Cardiac muscle cell (in vitro differentiated cells and primary cell): ENCODE results near the gene SLC27A6. TPM values are rescaled to one million over a fixed set of nuclear protein-coding genes. Genes with fewer than 3 reads are reported as not detected.

Experiments
- DNase-seq, 2 donors: peaks; one replicate each; pipeline versions ENCODE4 v3.0.0 to v3.0.0-alpha.2; 2010 to 2017; ENCODE audit warnings: low read depth in 1 of 2, low spot score in 1 of 2
- H3K27ac ChIP-seq: fragments of 200-600 bp; sonication (generic); 2 replicates; pipeline ENCODE4 v1.5.1; 2016
- H3K27me3 ChIP-seq: fragments of 200-600 bp; sonication (generic); 2 replicates; pipeline ENCODE4 v1.6.0; 2016; ENCODE audit warnings: control low read depth
- H3K36me3 ChIP-seq: fragments of 200-600 bp; sonication (generic); 2 replicates; pipeline ENCODE4 v1.5.1; 2016; ENCODE audit warnings: control low read depth
- H3K4me1 ChIP-seq: fragments of 200-600 bp; sonication (generic); 2 replicates; pipeline ENCODE4 v1.8.1; 2017; ENCODE audit warnings: low read depth, mild to moderate bottlenecking, mixed run types
- H3K4me3 ChIP-seq: fragments of 200-600 bp; sonication (generic); 2 replicates; pipeline ENCODE4 v1.5.1; 2016; ENCODE audit warnings: mild to moderate bottlenecking
- H3K9me3 ChIP-seq: fragments of 200-600 bp; sonication (generic); 2 replicates; pipeline ENCODE4 v1.5.1; 2017; ENCODE audit warnings: low read depth, mild to moderate bottlenecking, control low read depth
- CTCF ChIP-seq: IDR thresholded peaks from 2 replicates; pipeline ENCODE4 v1.5.1; 2012; ENCODE audit warnings: low read depth, mild to moderate bottlenecking, low read length
- polyA plus RNA-seq: library from polyadenylated mRNA; unstranded; fragments of >200 nt; fragmentation: Nextera tagmentation; extraction: Ambion mirVana; gene quantifications from 2 replicates; pipeline ENCODE4 v1.2.1, GENCODE V29; 2016
- total RNA-seq: library from RNA; depleted of rRNA; stranded (reverse); fragments of >200 nt; gene quantifications from 2 replicates; pipeline ENCODE4 v1.2.3, GENCODE V29; 2016

SLC27A6 gene
- total and polyA plus RNA-seq, 2 experiments from 2014 or later: 53.8 to 64.0 TPM

GRCh38 chr5:129069292-129069691 is 104.0 kb downstream of the SLC27A6 start:
- H3K27me3 ChIP-seq: no peaks in the 10 kb centered on the region
- H3K27ac ChIP-seq: no peak overlapping the region
- H3K9me3 ChIP-seq: no peaks in the 10 kb centered on the region
- TF ChIP-seq CTCF: no peak
- no peaks in the 10 kb centered on the region for H3K36me3 ChIP-seq
- H3K4me3 ChIP-seq: no peak overlapping the region
- no peak for DNase-seq
- no peaks in the 10 kb centered on the region for H3K4me1 ChIP-seq

- TF ChIP-seq CTCF: no peak
- Histone ChIP-seq H3K27ac (no peak overlapping the region), H3K4me1 (no peaks in the 10 kb centered on the region), H3K27me3 (no peaks in the 10 kb centered on the region), H3K4me3 (no peak overlapping the region), H3K9me3 (no peaks in the 10 kb centered on the region), H3K36me3 (no peaks in the 10 kb centered on the region)
- no peak for DNase-seq
Measured at GRCh38 chr5:129073111-129073510, 107.8 kb downstream of the SLC27A6 start.

GRCh38 chr5:129074903-129075302 is 109.6 kb downstream of the SLC27A6 start:
- Histone ChIP-seq H3K4me3 (no peak overlapping the region), H3K9me3 (no peaks in the 10 kb centered on the region), H3K27me3 (no peaks in the 10 kb centered on the region), H3K27ac (no peak overlapping the region), H3K4me1 (no peaks in the 10 kb centered on the region), H3K36me3 (no peaks in the 10 kb centered on the region)
- DNase-seq: no peak
- TF ChIP-seq CTCF: no peak

GRCh38 chr5:129077433-129078075 is 112.3 kb downstream of the SLC27A6 start:
- DNase-seq: no peak
- no peaks in the 10 kb centered on the region for H3K36me3 ChIP-seq
- H3K27ac ChIP-seq: no peak overlapping the region
- H3K27me3 ChIP-seq: no peaks in the 10 kb centered on the region
- no peak overlapping the region for H3K4me3 ChIP-seq
- peaks cover 7% of the 10 kb centered on the region for H3K4me1 ChIP-seq
- H3K9me3 ChIP-seq: no peaks in the 10 kb centered on the region
- no peak for TF ChIP-seq CTCF

GRCh38 chr5:129078247-129078646 is 113.0 kb downstream of the SLC27A6 start:
- Histone ChIP-seq H3K36me3 (no peaks in the 10 kb centered on the region), H3K4me1 (peaks cover 11% of the 10 kb centered on the region), H3K9me3 (no peaks in the 10 kb centered on the region), H3K27me3 (no peaks in the 10 kb centered on the region), H3K27ac (no peak overlapping the region), H3K4me3 (no peak overlapping the region)
- no peak for TF ChIP-seq CTCF
- DNase-seq: no peak
